H9 (cell line): ENCODE measurements around the gene TTLL9. TPM values are rescaled to one million over a fixed set of nuclear protein-coding genes. Genes with fewer than 3 reads are reported as not detected.
"Not testable (repeated sequence)": the region's sequence is repeated elsewhere in the genome, so short reads cannot be mapped to it uniquely, and the experiment has no call there.

ENCODE experiments used
- DNase-seq: peaks from one replicate; pipeline ENCODE4 v3.0.0-alpha.2; 2017
- H2AFZ ChIP-seq: one replicate; pipeline ENCODE4 v1.6.1; 2013; ENCODE audit warnings: mild to moderate bottlenecking, low read length, control low read depth, moderate library complexity
- H2AK5ac ChIP-seq: 2 replicates; pipeline ENCODE4 v1.6.1; 2013; ENCODE audit warnings: low read length, control low read depth, mixed read lengths; ENCODE audit not compliant: insufficient read length
- H2BK120ac ChIP-seq: one replicate; pipeline ENCODE4 v1.6.1; 2013; ENCODE audit warnings: low read depth, mild to moderate bottlenecking, low read length, control low read depth, inconsistent platforms; ENCODE audit not compliant: poor library complexity, severe bottlenecking
- H2BK12ac ChIP-seq: 2 replicates; pipeline ENCODE4 v1.6.1; 2013; ENCODE audit warnings: low read length, control low read depth, mixed read lengths, low read depth; ENCODE audit not compliant: insufficient read length
- H2BK15ac ChIP-seq: 2 replicates; pipeline ENCODE4 v1.6.1; 2013; ENCODE audit warnings: low read depth, low read length, control low read depth
- H2BK20ac ChIP-seq: one replicate; pipeline ENCODE4 v1.6.1; 2013; ENCODE audit warnings: low read depth, mild to moderate bottlenecking, low read length, control low read depth, inconsistent platforms; ENCODE audit not compliant: poor library complexity, severe bottlenecking
- H2BK5ac ChIP-seq: 2 replicates; pipeline ENCODE4 v1.6.1; 2013; ENCODE audit warnings: low read length, control low read depth, mixed read lengths; ENCODE audit not compliant: insufficient read length
- H3K14ac ChIP-seq: 2 replicates; pipeline ENCODE4 v1.6.1; 2013; ENCODE audit warnings: low read length, control low read depth; ENCODE audit not compliant: insufficient read depth
- H3K18ac ChIP-seq: 2 replicates; pipeline ENCODE4 v1.6.1; 2013; ENCODE audit warnings: low read depth, mild to moderate bottlenecking, mixed read lengths, low read length, control low read depth; ENCODE audit not compliant: insufficient read length
- H3K23ac ChIP-seq: 2 replicates; pipeline ENCODE4 v1.6.1; 2013; ENCODE audit warnings: low read length, control low read depth, mixed read lengths, low read depth; ENCODE audit not compliant: insufficient read length
- H3K23me2 ChIP-seq: 2 replicates; pipeline ENCODE4 v1.6.1; 2013; ENCODE audit warnings: low read depth, mild to moderate bottlenecking, mixed read lengths, low read length, control low read depth; ENCODE audit not compliant: insufficient read length, poor library complexity, severe bottlenecking
- H3K27ac ChIP-seq: 2 replicates; pipeline ENCODE4 v1.5.1; 2013; ENCODE audit warnings: low read length, control low read depth, mixed read lengths, low read depth; ENCODE audit not compliant: insufficient read length
- H3K27me3 ChIP-seq: 2 replicates; pipeline ENCODE4 v1.6.1; 2013; ENCODE audit warnings: low read length, control low read depth, inconsistent platforms; ENCODE audit not compliant: insufficient read depth
- H3K4ac ChIP-seq: 2 replicates; pipeline ENCODE4 v1.6.1; 2013; ENCODE audit warnings: low read depth, mild to moderate bottlenecking, control low read depth, inconsistent platforms, low read length, moderate library complexity
- H3K4me1 ChIP-seq: 2 replicates; pipeline ENCODE4 v1.6.1; 2013; ENCODE audit warnings: low read length, control low read depth, inconsistent platforms; ENCODE audit not compliant: insufficient read depth
- H3K4me2 ChIP-seq: 2 replicates; pipeline ENCODE4 v1.6.1; 2013; ENCODE audit warnings: low read length, control low read depth, mixed read lengths; ENCODE audit not compliant: insufficient read length, insufficient read depth
- H3K56ac ChIP-seq: 2 replicates; pipeline ENCODE4 v1.6.1; 2013; ENCODE audit warnings: low read depth, mild to moderate bottlenecking, mixed read lengths, low read length, control low read depth; ENCODE audit not compliant: insufficient read length
- H3K79me1 ChIP-seq: 2 replicates; pipeline ENCODE4 v1.6.1; 2013; ENCODE audit warnings: low read depth, mild to moderate bottlenecking, moderate library complexity, low read length, control low read depth, inconsistent platforms; ENCODE audit not compliant: insufficient read depth, poor library complexity, severe bottlenecking
- H3K79me2 ChIP-seq: 2 replicates; pipeline ENCODE4 v1.6.1; 2013; ENCODE audit warnings: low read length, control low read depth, inconsistent platforms; ENCODE audit not compliant: insufficient read depth
- H3K9ac ChIP-seq: 2 replicates; pipeline ENCODE4 v1.6.1; 2013; ENCODE audit warnings: low read length, control low read depth, mixed read lengths; ENCODE audit not compliant: insufficient read length; ENCODE audit errors: extremely low read depth
- H3K9me3 ChIP-seq: one replicate; pipeline ENCODE4 v1.6.1; 2013; ENCODE audit warnings: low read depth, low read length, inconsistent platforms; ENCODE audit not compliant: control insufficient read depth
- H3T11ph ChIP-seq: one replicate; pipeline ENCODE4 v1.6.1; 2013; ENCODE audit warnings: mild to moderate bottlenecking, low read length, control low read depth, inconsistent platforms
- H4K20me1 ChIP-seq: one replicate; pipeline ENCODE4 v1.6.1; 2013; ENCODE audit not compliant: control insufficient read depth, insufficient read length, insufficient read depth
- H4K5ac ChIP-seq: 2 replicates; pipeline ENCODE4 v1.6.1; 2013; ENCODE audit warnings: low read depth, mild to moderate bottlenecking, mixed read lengths, low read length, control low read depth; ENCODE audit not compliant: insufficient read length
- H4K8ac ChIP-seq: replicated peaks from 2 replicates; pipeline ENCODE4 v1.6.1; 2013; ENCODE audit warnings: low read length, control low read depth, mixed read lengths, low read depth; ENCODE audit not compliant: insufficient read length
- H4K91ac ChIP-seq: 2 replicates; pipeline ENCODE4 v1.6.1; 2013; ENCODE audit warnings: low read depth, mild to moderate bottlenecking, moderate library complexity, mixed read lengths, low read length, control low read depth; ENCODE audit not compliant: insufficient read length
- H3K27ac Mint-ChIP-seq, 3 experiments: 2 replicates in 2 of 3; 3 replicates in 1 of 3; pipeline ENCODE4 v1.8.0; 2020 to 2021; ENCODE audit warnings: mixed read lengths in 3 of 3, mild to moderate bottlenecking in 1 of 3, moderate library complexity in 1 of 3
- H3K27me3 Mint-ChIP-seq: 2 replicates; pipeline ENCODE4 v1.8.0; 2021; ENCODE audit warnings: low read depth, mild to moderate bottlenecking, moderate library complexity, mixed read lengths
- H3K36me3 Mint-ChIP-seq, 3 experiments: 2 replicates in 2 of 3; 3 replicates in 1 of 3; pipeline ENCODE4 v1.8.0; 2020 to 2021; ENCODE audit warnings: low read depth in 3 of 3, mixed read lengths in 3 of 3; ENCODE audit not compliant: insufficient read depth in 1 of 3
- H3K4me1 Mint-ChIP-seq, 2 experiments: 2 replicates each; pipeline ENCODE4 v1.8.0; 2020; ENCODE audit warnings: mixed read lengths in 2 of 2
- H3K4me3 Mint-ChIP-seq, 2 experiments: 2 replicates in 1 of 2; 3 replicates in 1 of 2; pipeline ENCODE4 v1.8.0; 2020 to 2021; ENCODE audit warnings: mild to moderate bottlenecking in 2 of 2, mixed read lengths in 2 of 2, moderate library complexity in 1 of 2
- H3K9me3 Mint-ChIP-seq, 2 experiments: 2 replicates in 1 of 2; 3 replicates in 1 of 2; pipeline ENCODE4 v1.8.0; 2020; ENCODE audit warnings: mild to moderate bottlenecking in 2 of 2, mixed read lengths in 2 of 2, moderate library complexity in 1 of 2
- WGBS: extraction: QIAGEN DNeasy Blood & Tissue Kit; methylation state at CpG from one replicate; pipeline ENCODE4 v1.1.7; 2013; ENCODE audit warnings: missing lambda C conversion rate, low lambda C conversion rate, mixed read lengths; ENCODE audit not compliant: insufficient read length; ENCODE audit errors: extremely low coverage; 5-methylcytosine and 5-hydroxymethylcytosine counted together
- total RNA-seq: library from RNA; stranded (reverse); gene quantifications from 2 replicates; pipeline ENCODE4 v1.2.1, GENCODE V29; 2021
- TF ChIP-seq, protein P1 (sequence below): fragments of 200-600 bp; sonication (generic); conservative IDR thresholded peaks from 3 replicates; pipeline ENCODE4 v1.8.0; 2021; ENCODE audit warnings: antibody characterized with exemption, mild to moderate bottlenecking

TTLL9 gene
- total RNA-seq, 1 experiment from 2014 or later, result 0.20 TPM

DNA sequence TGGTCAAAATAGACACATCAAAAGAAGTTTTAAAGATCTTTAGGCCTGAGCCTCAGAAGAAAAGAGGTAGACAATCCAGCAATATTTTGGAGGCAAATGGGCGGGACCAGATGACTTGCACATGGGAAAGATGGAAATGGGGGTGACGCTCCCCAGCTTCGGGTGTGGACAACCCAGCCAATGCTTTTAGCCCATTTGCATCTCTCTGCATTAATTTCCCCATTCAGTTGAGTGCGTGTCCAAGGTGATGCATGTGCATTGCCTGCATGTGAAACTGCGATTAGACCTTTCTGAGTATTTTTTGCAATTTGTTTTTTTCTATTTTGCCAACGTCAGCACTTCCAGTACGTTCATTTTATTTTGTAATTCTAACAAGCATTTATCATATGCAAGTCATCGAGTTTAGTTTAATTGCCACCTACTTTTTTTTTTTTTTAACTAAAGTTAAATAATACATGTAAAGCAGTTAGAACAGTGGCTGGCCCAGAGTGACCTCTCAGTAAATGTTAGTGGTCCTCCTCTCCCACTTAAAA is 57.3 kb downstream of the TTLL9 start:
- no peak overlapping the region for H3K18ac ChIP-seq
- no peak overlapping the region for H2BK12ac ChIP-seq
- no peak overlapping the region for H3K23ac ChIP-seq
- no peak overlapping the region for H3K4me2 ChIP-seq
- no peaks in the 10 kb centered on the region for H3K79me1 ChIP-seq
- no peak overlapping the region for H3K4ac ChIP-seq
- no peaks in the 10 kb centered on the region for H3K23me2 ChIP-seq
- no peak overlapping the region for H2BK20ac ChIP-seq
- TF ChIP-seq, protein P1, sequence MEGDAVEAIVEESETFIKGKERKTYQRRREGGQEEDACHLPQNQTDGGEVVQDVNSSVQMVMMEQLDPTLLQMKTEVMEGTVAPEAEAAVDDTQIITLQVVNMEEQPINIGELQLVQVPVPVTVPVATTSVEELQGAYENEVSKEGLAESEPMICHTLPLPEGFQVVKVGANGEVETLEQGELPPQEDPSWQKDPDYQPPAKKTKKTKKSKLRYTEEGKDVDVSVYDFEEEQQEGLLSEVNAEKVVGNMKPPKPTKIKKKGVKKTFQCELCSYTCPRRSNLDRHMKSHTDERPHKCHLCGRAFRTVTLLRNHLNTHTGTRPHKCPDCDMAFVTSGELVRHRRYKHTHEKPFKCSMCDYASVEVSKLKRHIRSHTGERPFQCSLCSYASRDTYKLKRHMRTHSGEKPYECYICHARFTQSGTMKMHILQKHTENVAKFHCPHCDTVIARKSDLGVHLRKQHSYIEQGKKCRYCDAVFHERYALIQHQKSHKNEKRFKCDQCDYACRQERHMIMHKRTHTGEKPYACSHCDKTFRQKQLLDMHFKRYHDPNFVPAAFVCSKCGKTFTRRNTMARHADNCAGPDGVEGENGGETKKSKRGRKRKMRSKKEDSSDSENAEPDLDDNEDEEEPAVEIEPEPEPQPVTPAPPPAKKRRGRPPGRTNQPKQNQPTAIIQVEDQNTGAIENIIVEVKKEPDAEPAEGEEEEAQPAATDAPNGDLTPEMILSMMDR, result no peak
- H3K27ac Mint-ChIP-seq, result no peak overlapping the region
- H4K20me1 ChIP-seq, result no peaks in the 10 kb centered on the region
- WGBS, result no CpG with 5 or more reads among the region's 8 CpGs
- no peaks in the 10 kb centered on the region for H3K9me3 ChIP-seq
- no peak overlapping the region for H3K4me3 Mint-ChIP-seq
- H3K36me3 Mint-ChIP-seq, result no peaks in the 10 kb centered on the region; a peak in 1 of 7 replicates
- H4K8ac ChIP-seq, result no peak overlapping the region
- H3K27me3 ChIP-seq, result no peaks in the 10 kb centered on the region
- no peak overlapping the region for H3K27ac ChIP-seq
- no peak overlapping the region for H2BK15ac ChIP-seq
- H4K5ac ChIP-seq, result no peak overlapping the region
- DNase-seq, result no peak
- H3K14ac ChIP-seq, result no peak overlapping the region
- no peaks in the 10 kb centered on the region for H3K9me3 Mint-ChIP-seq
- H2AFZ ChIP-seq, result no peak overlapping the region
- peaks cover 17 to 26% of the 10 kb centered on the region in 2 experiments for H3K4me1 Mint-ChIP-seq
- H2AK5ac ChIP-seq, result no peak overlapping the region
- H4K91ac ChIP-seq, result no peak overlapping the region
- H3K79me2 ChIP-seq, result no peaks in the 10 kb centered on the region
- no peak overlapping the region for H2BK5ac ChIP-seq
- no peak overlapping the region for H3K56ac ChIP-seq
- no peak overlapping the region for H3K9ac ChIP-seq
- peaks cover 11% of the 10 kb centered on the region for H3K27me3 Mint-ChIP-seq
- H2BK120ac ChIP-seq, result no peak overlapping the region
- no peak overlapping the region for H3T11ph ChIP-seq
- no peaks in the 10 kb centered on the region for H3K4me1 ChIP-seq

DNA sequence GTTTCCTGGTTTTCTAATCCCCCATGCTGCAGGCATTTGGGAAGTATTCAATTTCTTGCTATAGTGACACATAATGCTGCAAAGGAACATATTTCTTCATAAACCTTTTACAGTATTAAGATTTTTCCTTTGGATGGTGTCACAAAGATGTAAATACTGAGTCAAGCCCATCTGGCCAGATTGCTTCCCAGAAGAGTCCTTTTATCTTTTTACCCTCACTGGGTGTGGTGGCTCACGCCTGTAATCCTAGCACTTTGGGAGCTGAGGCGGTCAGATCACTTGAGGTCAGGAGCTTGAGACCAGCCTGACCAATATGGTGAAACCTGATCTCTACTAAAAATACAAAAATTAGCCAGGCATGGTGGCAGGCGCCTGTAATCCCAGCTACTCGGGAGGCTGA is 59.2 kb downstream of the TTLL9 start:
- H3K36me3 Mint-ChIP-seq, H2AK5ac ChIP-seq, H2BK120ac ChIP-seq, H4K5ac ChIP-seq, H3K9ac ChIP-seq, H3K14ac ChIP-seq, H3K27ac Mint-ChIP-seq, H4K20me1 ChIP-seq, H2BK5ac ChIP-seq, H3K79me1 ChIP-seq, H3K4me2 ChIP-seq, H4K8ac ChIP-seq, H3K27me3 ChIP-seq, H3K27ac ChIP-seq, H3K23ac ChIP-seq, H3K79me2 ChIP-seq, H4K91ac ChIP-seq, H3K4me3 Mint-ChIP-seq, H3K4ac ChIP-seq, H3K27me3 Mint-ChIP-seq, H3K9me3 Mint-ChIP-seq, H3T11ph ChIP-seq, H3K4me1 ChIP-seq, H3K18ac ChIP-seq, H3K56ac ChIP-seq, H2BK20ac ChIP-seq, H3K9me3 ChIP-seq, H3K23me2 ChIP-seq, DNase-seq, H2BK15ac ChIP-seq, H2BK12ac ChIP-seq, H2AFZ ChIP-seq: not testable (repeated sequence)
- peaks cover 2 to 11% of the 10 kb centered on the region in 2 experiments; a peak in 3 of 4 replicates for H3K4me1 Mint-ChIP-seq
- no CpG with 5 or more reads among the region's 4 CpGs for WGBS
